Thyroid gland (tissue), 4 donors: Measurements from ENCODE around the gene MICOS13. TPM values are rescaled to one million over a fixed set of nuclear protein-coding genes. Genes with fewer than 3 reads are reported as not detected.
A peak's percentile ranks its signal among the peaks of the same experiment; 100 is the strongest.
"Not testable (repeated sequence)": the region's sequence is repeated elsewhere in the genome, so short reads cannot be mapped to it uniquely, and the experiment has no call there.

Experiments used
- DNase-seq, 2 donors: peaks; one replicate each; pipeline ENCODE4 v3.0.0-alpha.2; 2019
- H3K27ac ChIP-seq, 3 donors: fragments of 200-600 bp; sonication (generic); 1 replicate in 2 of 3; 2 replicates in 1 of 3; pipeline ENCODE4 v1.5.1; 2016 to 2019; ENCODE audit warnings: mild to moderate bottlenecking in 1 of 3, moderate library complexity in 1 of 3
- H3K27me3 ChIP-seq: fragments of 200-600 bp; sonication (generic); one replicate; pipeline ENCODE4 v1.5.1; 2019
- H3K36me3 ChIP-seq, 2 donors: fragments of 200-600 bp; sonication (generic); one replicate each; pipeline ENCODE4 v1.5.1; 2016 to 2019
- H3K4me1 ChIP-seq, 2 donors: fragments of 200-600 bp; sonication (generic); one replicate each; pipeline ENCODE4 v1.5.1; 2017 to 2019
- H3K4me3 ChIP-seq, 3 donors: fragments of 200-600 bp; sonication (generic); replicated peaks in 1 of 3; 1 replicate in 2 of 3; 2 replicates in 1 of 3; pipeline ENCODE4 v1.5.1; 2016; ENCODE audit warnings: mild to moderate bottlenecking in 1 of 3
- H3K9me3 ChIP-seq: fragments of 200-600 bp; sonication (generic); one replicate; pipeline ENCODE4 v1.5.1; 2017
- CTCF ChIP-seq, 6 experiments: fragments of 200-600 bp in 3 of 6; fragments of 450-650 bp in 3 of 6; sonication (generic) in 3 of 6; IDR thresholded peaks; one replicate each; pipeline ENCODE4 v1.5.1; 2016 to 2019; ENCODE audit warnings: antibody characterized with exemption in 6 of 6, mild to moderate bottlenecking in 2 of 6, inconsistent platforms in 1 of 6, moderate library complexity in 1 of 6
- POLR2A ChIP-seq, 2 donors: fragments of 450-650 bp; IDR thresholded peaks; one replicate each; pipeline ENCODE4 v1.6.1; 2017; ENCODE audit warnings: antibody characterized with exemption in 2 of 2, mild to moderate bottlenecking in 2 of 2, moderate library complexity in 1 of 2
- WGBS, 2 donors: methylation state at CpG; one replicate each; pipeline ENCODE4 v1.1.5; 2017; 5-methylcytosine and 5-hydroxymethylcytosine counted together
- intact Hi-C: fragments of 100-400 bp; cut with DNase I; formaldehyde crosslinking; loops from one replicate; pipeline ENCODE4 v1.15.1; 2023
- total RNA-seq, 4 donors: library from RNA; depleted of rRNA; stranded (reverse); fragments of >200 nt; gene quantifications; one replicate each; pipeline ENCODE4 v1.2.3, GENCODE V29; 2016

The MICOS13 gene
- total RNA-seq, 4 donors from 2014 or later: 20.1 to 68.3 (median 47.2) TPM

GRCh38 chr19:5691822-5692722 is 11.8 kb upstream of the MICOS13 start:
- intact Hi-C loops: loop anchor here (10.0 kb wide), 1 partner anchor 67 kb away; the partner anchor contains the start of genes SAFB and SAFB2
- Histone ChIP-seq H3K9me3 (no peaks in the 10 kb centered on the region), H3K27me3 (no peaks in the 10 kb centered on the region), H3K4me3 (peak overlapping the region in 1 of 3 donors; percentile 51), H3K4me1 (peaks cover 16 to 22% of the 10 kb centered on the region in 2 donors), H3K27ac (peak overlapping the region in 1 of 3 donors; percentile 81), H3K36me3 (peaks cover 47 to 48% of the 10 kb centered on the region in 2 donors)
- no peak for TF ChIP-seq CTCF (IDR thresholded peaks at IDR 0.05)
- no peak for TF ChIP-seq POLR2A (IDR thresholded peaks at IDR 0.05)
- WGBS, 2 donors: 79 to 83% methylated on average over 26 to 34 of the region's 42 CpGs
- no peak for DNase-seq

GRCh38 chr19:5690955-5691821 is 10.9 kb upstream of the MICOS13 start:
- DNase-seq: peak; percentile 29 to 32
- Histone ChIP-seq H3K4me3 (peak overlapping the region; percentile 51 to 94 (median 53)), H3K4me1 (peaks cover 18 to 26% of the 10 kb centered on the region in 2 donors), H3K27me3 (no peaks in the 10 kb centered on the region), H3K36me3 (peaks cover 41 to 42% of the 10 kb centered on the region in 2 donors), H3K9me3 (no peaks in the 10 kb centered on the region), H3K27ac (peak overlapping the region; percentile 81 to 96 (median 91))
- WGBS, 2 donors: 14 to 32% methylated on average over 36 to 48 of the region's 54 CpGs
- TF ChIP-seq CTCF (IDR thresholded peaks at IDR 0.05): no peak
- TF ChIP-seq POLR2A (IDR thresholded peaks at IDR 0.05): no peak
- intact Hi-C loops: loop anchor here (10.0 kb wide), 1 partner anchor 66 kb away; the partner anchor contains the start of genes SAFB and SAFB2

DNA sequence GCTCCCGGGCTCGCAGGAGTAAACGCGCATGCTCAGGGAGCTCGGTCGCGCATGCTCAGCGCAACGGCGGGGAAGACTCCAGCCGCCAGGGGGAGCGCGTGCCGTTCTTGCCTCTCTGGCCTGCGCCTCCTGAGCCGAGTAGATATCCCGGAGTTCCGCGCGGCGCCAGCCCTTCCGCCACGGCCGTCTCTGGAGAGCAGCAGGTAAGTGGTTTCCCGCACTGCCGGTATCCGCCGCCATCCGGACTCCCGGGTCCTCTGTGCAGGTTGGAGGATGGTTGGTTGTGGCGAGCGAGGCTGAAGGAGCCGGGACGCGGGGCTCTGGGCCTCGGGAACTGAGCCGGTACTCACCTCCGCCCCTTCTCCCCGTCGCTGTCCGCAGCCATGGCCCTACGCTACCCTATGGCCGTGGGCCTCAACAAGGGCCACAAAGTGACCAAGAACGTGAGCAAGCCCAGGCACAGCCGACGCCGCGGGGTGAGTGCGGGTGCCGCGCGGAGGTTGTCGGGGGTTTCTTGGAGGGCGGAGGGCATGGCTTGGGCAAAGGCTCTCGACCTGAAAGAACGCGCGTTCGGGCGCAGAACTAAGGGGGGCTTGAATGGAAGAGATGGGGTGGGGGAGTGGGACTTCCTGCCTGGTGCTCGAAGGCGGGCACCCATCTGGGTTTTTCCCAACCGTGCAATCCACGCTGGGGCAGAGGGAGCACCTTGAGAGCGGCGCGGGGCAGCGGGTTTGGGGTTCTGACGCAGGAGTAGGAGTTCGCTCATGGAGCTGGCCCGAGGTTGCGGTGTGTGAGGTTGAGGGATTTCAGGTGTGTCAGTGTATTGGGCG is 10.0 kb upstream of the MICOS13 start, which contains the start of gene RPL36:
Gene RPL36, plus strand, starts transcription at position 171 of the 830 bp plus-strand sequence. Its CDS starts 213 bp downstream, at position 384.
- Histone ChIP-seq H3K9me3 (no peaks in the 10 kb centered on the region), H3K36me3 (peaks cover 32 to 34% of the 10 kb centered on the region in 2 donors), H3K4me3 (peak within 1 kb of the TSS; percentile 51 to 94 (median 53)), H3K27me3 (no peaks in the 10 kb centered on the region), H3K4me1 (peaks cover 19 to 28% of the 10 kb centered on the region in 2 donors), H3K27ac (peak within 1 kb of the TSS; percentile 81 to 96 (median 91))
- intact Hi-C loops: loop anchor here (10.0 kb wide), 1 partner anchor 66 kb away; the partner anchor contains the start of genes SAFB and SAFB2
- TF ChIP-seq CTCF (IDR thresholded peaks at IDR 0.05) (peak; percentile 86 to 100 (median 94)), POLR2A (IDR thresholded peaks at IDR 0.05) (peak; percentile 78 to 96)
- 1% methylated on average over 15 to 27 of the region's 73 CpGs for WGBS, 2 donors
- DNase-seq: peak; percentile 97 to 99

GRCh38 chr19:5688262-5688881 is 8.1 kb upstream of the MICOS13 start:
- peaks cover 19 to 28% of the 10 kb centered on the region in 2 donors for H3K4me1 ChIP-seq
- H3K27ac ChIP-seq, H3K9me3 ChIP-seq, H3K27me3 ChIP-seq, H3K4me3 ChIP-seq, intact Hi-C loops, DNase-seq: not testable (repeated sequence)
- peaks cover 15% of the 10 kb centered on the region in 2 donors for H3K36me3 ChIP-seq
- 92 to 96% methylated on average over 13 of the region's 13 CpGs for whole genome bisulfite sequencing, 2 donors
